ENCODE measurements around the gene SLC16A4.

DNA sequence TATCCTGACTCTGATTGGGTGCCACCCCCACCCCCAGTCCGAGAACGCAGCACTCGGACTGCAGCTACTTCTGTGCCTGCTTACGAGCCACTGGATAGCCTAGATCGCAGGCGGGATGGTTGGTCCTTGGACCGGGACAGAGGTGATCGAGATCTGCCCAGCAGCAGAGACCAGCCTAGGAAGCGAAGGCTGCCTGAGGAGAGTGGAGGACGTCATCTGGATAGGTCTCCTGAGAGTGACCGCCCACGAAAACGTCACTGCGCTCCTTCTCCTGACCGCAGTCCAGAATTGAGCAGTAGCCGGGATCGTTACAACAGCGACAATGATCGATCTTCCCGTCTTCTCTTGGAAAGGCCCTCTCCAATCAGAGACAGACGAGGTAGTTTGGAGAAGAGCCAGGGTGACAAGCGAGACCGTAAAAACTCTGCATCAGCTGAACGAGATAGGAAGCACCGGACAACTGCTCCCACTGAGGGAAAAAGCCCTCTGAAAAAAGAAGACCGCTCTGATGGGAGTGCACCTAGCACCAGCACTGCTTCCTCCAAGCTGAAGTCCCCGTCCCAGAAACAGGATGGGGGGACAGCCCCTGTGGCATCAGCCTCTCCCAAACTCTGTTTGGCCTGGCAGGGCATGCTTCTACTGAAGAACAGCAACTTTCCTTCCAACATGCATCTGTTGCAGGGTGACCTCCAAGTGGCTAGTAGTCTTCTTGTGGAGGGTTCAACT is 49.5 kb downstream of the SLC16A4 start:
- TF ChIP-seq CTCF (IDR thresholded peaks at IDR 0.05) (no peak), SIN3A (IDR thresholded peaks at IDR 0.05; ENCODE audit: borderline replicate concordance, insufficient read depth, low read depth, low read length) (no peak), POLR2AphosphoS5 (IDR thresholded peaks at IDR 0.05; ENCODE audit: low read depth, low read length) (no peak), REST (IDR thresholded peaks at IDR 0.05; ENCODE audit: insufficient read depth in 1 of 2, low read depth in 2 of 2, low read length in 1 of 2) (no peak), TCF7L2 (IDR thresholded peaks at IDR 0.05; ENCODE audit: low read depth, low read length) (no peak)
